GM12874 (cell line): ENCODE measurements around the gene CALCOCO2.

Experiments
- TF ChIP-seq, protein P1 (sequence below): IDR thresholded peaks from 2 replicates; pipeline ENCODE4 v1.5.1; 2011; ENCODE audit warnings: low read depth, mild to moderate bottlenecking, control low read depth, low read length, moderate library complexity; ENCODE audit not compliant: insufficient read depth

Gene CALCOCO2

GRCh38 chr17:48856122-48856821, 25.4 kb downstream of the CALCOCO2 start:
- TF ChIP-seq, protein P1, sequence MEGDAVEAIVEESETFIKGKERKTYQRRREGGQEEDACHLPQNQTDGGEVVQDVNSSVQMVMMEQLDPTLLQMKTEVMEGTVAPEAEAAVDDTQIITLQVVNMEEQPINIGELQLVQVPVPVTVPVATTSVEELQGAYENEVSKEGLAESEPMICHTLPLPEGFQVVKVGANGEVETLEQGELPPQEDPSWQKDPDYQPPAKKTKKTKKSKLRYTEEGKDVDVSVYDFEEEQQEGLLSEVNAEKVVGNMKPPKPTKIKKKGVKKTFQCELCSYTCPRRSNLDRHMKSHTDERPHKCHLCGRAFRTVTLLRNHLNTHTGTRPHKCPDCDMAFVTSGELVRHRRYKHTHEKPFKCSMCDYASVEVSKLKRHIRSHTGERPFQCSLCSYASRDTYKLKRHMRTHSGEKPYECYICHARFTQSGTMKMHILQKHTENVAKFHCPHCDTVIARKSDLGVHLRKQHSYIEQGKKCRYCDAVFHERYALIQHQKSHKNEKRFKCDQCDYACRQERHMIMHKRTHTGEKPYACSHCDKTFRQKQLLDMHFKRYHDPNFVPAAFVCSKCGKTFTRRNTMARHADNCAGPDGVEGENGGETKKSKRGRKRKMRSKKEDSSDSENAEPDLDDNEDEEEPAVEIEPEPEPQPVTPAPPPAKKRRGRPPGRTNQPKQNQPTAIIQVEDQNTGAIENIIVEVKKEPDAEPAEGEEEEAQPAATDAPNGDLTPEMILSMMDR, result no peak

DNA sequence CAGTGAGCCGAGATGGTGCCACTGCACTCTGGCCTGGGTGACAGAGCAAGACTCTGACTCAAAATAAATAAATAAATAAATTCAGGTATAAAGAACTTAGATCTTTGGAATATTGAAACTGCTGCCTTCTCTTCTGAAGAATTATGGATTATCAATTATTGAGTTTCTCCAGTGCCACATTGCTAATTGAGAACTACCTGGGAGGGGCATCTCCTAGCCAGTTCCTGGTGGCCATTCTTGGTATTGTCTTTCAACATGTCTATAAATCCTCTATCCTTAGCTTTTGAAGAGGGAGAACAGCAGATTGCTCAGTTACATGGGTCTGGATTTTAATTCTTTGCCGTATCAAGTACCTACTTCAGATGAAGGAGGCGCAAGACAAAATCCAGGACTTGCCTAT, 29.2 kb downstream of the CALCOCO2 start:
- TF ChIP-seq, protein P1, result peak; percentile 14; the same call in 1 of the 2 replicates

DNA sequence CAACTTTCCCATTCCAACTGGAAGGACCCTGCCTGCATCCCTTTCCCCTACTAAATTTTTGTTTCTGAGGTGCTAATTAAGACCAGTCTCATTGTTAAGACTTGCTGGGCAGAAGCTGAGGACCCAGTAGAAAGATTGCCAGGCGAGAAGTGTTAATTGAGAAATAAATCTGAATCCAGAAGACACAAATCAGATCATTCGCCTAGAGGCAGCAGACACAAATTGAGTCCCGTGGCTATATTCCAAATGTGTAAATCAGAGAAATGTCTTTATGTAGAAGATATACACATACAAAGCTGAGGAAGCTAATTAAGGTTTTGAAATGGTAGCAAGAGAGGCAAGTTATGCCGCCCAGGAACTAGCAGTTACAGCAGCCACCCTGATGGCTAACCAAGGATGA, 29.6 kb downstream of the CALCOCO2 start:
- TF ChIP-seq, protein P1, result no peak

- TF ChIP-seq, protein P1, result no peak
Observed at GRCh38 chr17:48868916-48869500, 38.2 kb downstream of the CALCOCO2 start.

- TF ChIP-seq, protein P1, result no peak
Observed at GRCh38 chr17:48869821-48870318, 39.0 kb downstream of the CALCOCO2 start.

GRCh38 chr17:48871035-48871550, 40.3 kb downstream of the CALCOCO2 start:
- TF ChIP-seq, protein P1, result no peak

DNA sequence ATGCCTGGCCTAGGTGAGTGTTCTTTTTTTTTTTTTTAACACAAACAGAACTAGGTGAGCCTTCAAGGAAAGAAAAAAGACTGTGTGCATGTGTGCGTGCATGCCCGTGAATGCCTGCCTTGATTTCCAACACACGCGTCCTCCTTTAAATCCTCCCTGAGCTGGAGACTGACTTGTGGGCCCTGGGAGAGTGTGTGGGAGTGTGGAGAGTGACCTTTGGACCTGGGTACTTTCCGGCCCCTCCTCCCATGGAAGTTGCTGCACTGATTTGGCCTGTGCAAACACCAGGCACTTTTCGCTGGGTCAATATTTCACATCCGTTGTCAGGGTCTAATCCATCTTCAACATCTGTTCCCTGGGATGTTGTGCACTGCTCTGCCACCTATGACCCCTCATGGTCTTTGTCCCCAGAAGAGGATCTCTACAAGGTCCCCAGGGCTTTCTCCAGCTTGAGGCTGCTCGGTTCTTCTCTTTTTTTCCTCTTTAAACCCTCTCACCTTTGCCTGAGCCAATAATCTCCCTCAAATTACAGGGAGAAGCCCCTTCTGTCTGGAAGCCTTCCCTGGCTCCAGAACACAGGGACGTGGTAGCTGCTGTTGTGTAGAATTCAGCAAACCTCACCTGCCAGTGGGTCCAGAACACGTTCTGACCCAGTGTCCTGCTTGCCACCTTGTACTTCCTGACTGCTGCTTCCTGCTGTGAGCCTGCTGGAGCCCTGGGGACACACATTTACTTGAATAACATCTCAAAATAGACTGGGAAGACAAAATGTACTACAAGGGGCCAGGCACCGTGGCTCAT, 40.9 kb downstream of the CALCOCO2 start:
- TF ChIP-seq, protein P1, result no peak
